ENCODE results near the gene FAM24B.
"Not testable (repeated sequence)": the region's sequence is repeated elsewhere in the genome, so short reads cannot be mapped to it uniquely, and the experiment has no call there.

FAM24B gene

DNA sequence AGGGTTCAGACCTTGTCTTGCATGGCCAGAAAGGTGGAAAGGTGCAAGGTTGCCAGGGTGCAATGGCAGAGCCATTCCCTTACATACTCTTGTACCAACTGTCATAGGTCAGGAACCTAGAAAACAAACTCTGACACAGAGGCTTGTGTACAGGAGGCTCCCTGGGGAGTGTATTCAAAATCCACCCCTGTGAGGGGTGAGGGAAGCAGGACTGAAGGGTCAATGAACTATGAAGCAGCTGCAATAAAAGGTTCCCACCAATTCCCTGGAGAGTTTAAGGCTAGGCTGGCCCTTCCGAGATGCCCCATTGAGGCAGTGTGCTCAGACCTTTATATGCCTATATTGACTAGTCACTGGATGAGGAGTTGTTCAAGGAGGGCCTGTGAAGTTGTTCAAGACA, 19.9 kb downstream of the FAM24B start:
- no peak overlapping the region for H3K4me3 ChIP-seq (ENCODE audit: control insufficient read depth in 1 of 7, extremely low read depth in 1 of 7, insufficient read depth in 4 of 7, low read depth in 2 of 7, low read length in 6 of 7)
- CTCF ChIA-PET = interaction anchor here (1.3 to 1.5 kb wide), 2 partner anchors 9 to 11 kb away, joined by 4 read pairs; no protein-coding TSS in a partner anchor
- DNase-seq = no peak
- POLR2A ChIA-PET = no interaction called here
- no peaks in the 10 kb centered on the region for H3K9me3 ChIP-seq (ENCODE audit: control extremely low read depth in 1 of 5, control insufficient read depth in 4 of 5, insufficient read depth in 2 of 5, low read depth in 1 of 5, low read length in 4 of 5)
- 100% methylated on average over 1 of the region's 1 CpG for WGBS (ENCODE audit: insufficient coverage)
- no peaks in the 10 kb centered on the region for H3K27me3 ChIP-seq (replicated peaks in 2 of 5; ENCODE audit: control insufficient read depth in 4 of 5, insufficient read depth in 5 of 5, low read length in 4 of 5)
- H3K27ac ChIP-seq (ENCODE audit: insufficient read depth in 1 of 2, low read depth in 1 of 2, low read length in 2 of 2, poor library complexity in 1 of 2, severe bottlenecking in 2 of 2) = no peak overlapping the region
- no peaks in the 10 kb centered on the region for H3K4me1 ChIP-seq (ENCODE audit: control extremely low read depth in 1 of 4, control insufficient read depth in 4 of 4, insufficient read depth in 4 of 4, low read length in 3 of 4)
- H3K36me3 ChIP-seq (ENCODE audit: control insufficient read depth in 4 of 4, insufficient read depth in 4 of 4, low read length in 3 of 4) = peaks cover 4 to 17% (median 4%) of the 10 kb centered on the region in 4 experiments

DNA sequence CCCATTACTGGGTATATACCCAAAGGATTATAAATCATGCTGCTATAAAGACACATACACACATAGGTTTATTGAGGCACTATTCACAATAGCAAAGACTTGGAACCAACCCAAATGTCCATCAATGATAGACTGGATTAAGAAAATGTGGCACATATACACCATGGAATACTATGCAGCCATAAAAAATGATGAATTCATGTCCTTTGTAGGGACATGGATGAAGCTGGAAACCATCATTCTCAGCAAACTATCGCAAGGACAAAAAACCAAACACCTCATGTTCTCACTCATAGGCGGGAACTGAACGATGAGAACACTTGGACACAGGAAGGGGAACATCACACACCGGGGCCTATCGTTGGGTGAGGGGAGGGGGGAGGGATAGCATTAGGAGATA, 21.3 kb downstream of the FAM24B start:
- H3K27ac ChIP-seq (ENCODE audit: insufficient read depth in 1 of 2, low read depth in 1 of 2, low read length in 2 of 2, poor library complexity in 1 of 2, severe bottlenecking in 2 of 2); POLR2A ChIA-PET; H3K4me1 ChIP-seq (ENCODE audit: control extremely low read depth in 1 of 4, control insufficient read depth in 4 of 4, insufficient read depth in 4 of 4, low read length in 3 of 4); CTCF ChIA-PET; H3K9me3 ChIP-seq (ENCODE audit: control extremely low read depth in 1 of 5, control insufficient read depth in 4 of 5, insufficient read depth in 2 of 5, low read depth in 1 of 5, low read length in 4 of 5); DNase-seq; H3K27me3 ChIP-seq (replicated peaks in 2 of 5; ENCODE audit: control insufficient read depth in 4 of 5, insufficient read depth in 5 of 5, low read length in 4 of 5); H3K4me3 ChIP-seq (ENCODE audit: control insufficient read depth in 1 of 7, extremely low read depth in 1 of 7, insufficient read depth in 4 of 7, low read depth in 2 of 7, low read length in 6 of 7): not testable (repeated sequence)
- peaks cover 4 to 24% (median 11%) of the 10 kb centered on the region in 4 experiments for H3K36me3 ChIP-seq (ENCODE audit: control insufficient read depth in 4 of 4, insufficient read depth in 4 of 4, low read length in 3 of 4)
- no CpG with 5 or more reads among the region's 5 CpGs for WGBS (ENCODE audit: insufficient coverage)

DNA sequence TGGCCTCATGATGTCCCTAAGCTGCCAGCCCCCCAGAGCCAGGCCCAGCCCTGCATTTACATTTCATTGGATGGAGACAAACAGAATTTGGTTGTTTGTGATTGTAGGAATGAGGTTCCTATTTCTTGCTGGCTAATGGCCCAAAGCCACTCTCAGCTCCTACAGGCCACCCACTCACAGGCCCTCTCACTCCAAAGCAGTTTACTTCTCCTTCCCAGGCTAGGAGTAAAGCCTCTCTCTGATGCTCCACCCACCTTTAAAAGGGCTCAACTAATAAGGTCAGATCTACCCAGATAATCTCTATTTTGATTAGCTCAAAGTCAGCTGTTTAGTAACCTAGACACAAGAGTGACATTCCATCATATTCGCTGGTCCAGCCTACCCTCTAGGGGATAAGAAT, 22.5 kb downstream of the FAM24B start:
- DNase-seq = peak in 1 of 3 donors; percentile 7
- no peak overlapping the region for H3K27ac ChIP-seq (ENCODE audit: insufficient read depth in 1 of 2, low read depth in 1 of 2, low read length in 2 of 2, poor library complexity in 1 of 2, severe bottlenecking in 2 of 2)
- H3K36me3 ChIP-seq (ENCODE audit: control insufficient read depth in 4 of 4, insufficient read depth in 4 of 4, low read length in 3 of 4) = peaks cover 4 to 36% (median 15%) of the 10 kb centered on the region in 4 experiments
- WGBS (ENCODE audit: insufficient coverage) = 100% methylated on average over 1 of the region's 1 CpG
- H3K27me3 ChIP-seq (replicated peaks in 2 of 5; ENCODE audit: control insufficient read depth in 4 of 5, insufficient read depth in 5 of 5, low read length in 4 of 5) = no peaks in the 10 kb centered on the region
- H3K9me3 ChIP-seq (ENCODE audit: control extremely low read depth in 1 of 5, control insufficient read depth in 4 of 5, insufficient read depth in 2 of 5, low read depth in 1 of 5, low read length in 4 of 5) = peaks cover 0 to 4% (median 0%) of the 10 kb centered on the region in 5 experiments
- H3K4me3 ChIP-seq (ENCODE audit: control insufficient read depth in 1 of 7, extremely low read depth in 1 of 7, insufficient read depth in 4 of 7, low read depth in 2 of 7, low read length in 6 of 7) = no peak overlapping the region
- POLR2A ChIA-PET = no interaction called here
- no peaks in the 10 kb centered on the region for H3K4me1 ChIP-seq (ENCODE audit: control extremely low read depth in 1 of 4, control insufficient read depth in 4 of 4, insufficient read depth in 4 of 4, low read length in 3 of 4)
- CTCF ChIA-PET = no interaction called here

DNA sequence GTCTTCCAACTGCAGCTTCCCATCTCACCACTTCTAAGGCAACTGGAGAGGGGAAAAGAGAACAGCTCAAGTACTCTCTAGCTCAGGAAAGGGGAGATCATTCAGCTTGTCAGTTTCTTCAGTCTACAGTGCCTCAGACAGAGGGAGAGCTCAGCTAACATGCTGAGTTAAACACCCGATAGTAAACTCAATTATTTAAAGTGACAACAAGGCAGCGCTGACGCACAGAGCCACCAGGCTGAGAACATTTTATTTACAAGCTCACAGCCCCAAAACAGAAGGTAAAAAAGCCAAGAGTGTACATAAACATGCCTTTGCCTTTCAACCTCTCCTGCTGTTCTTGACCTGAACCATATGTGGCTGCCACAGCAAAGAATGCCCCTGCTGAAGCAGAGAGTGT, 23.6 kb downstream of the FAM24B start:
- Histone ChIP-seq H3K36me3 (ENCODE audit: control insufficient read depth in 4 of 4, insufficient read depth in 4 of 4, low read length in 3 of 4) (peaks cover 4 to 36% (median 15%) of the 10 kb centered on the region in 4 experiments), H3K4me3 (ENCODE audit: control insufficient read depth in 1 of 7, extremely low read depth in 1 of 7, insufficient read depth in 4 of 7, low read depth in 2 of 7, low read length in 6 of 7) (no peak overlapping the region), H3K4me1 (ENCODE audit: control extremely low read depth in 1 of 4, control insufficient read depth in 4 of 4, insufficient read depth in 4 of 4, low read length in 3 of 4) (no peaks in the 10 kb centered on the region), H3K9me3 (ENCODE audit: control extremely low read depth in 1 of 5, control insufficient read depth in 4 of 5, insufficient read depth in 2 of 5, low read depth in 1 of 5, low read length in 4 of 5) (peaks cover 0 to 4% (median 0%) of the 10 kb centered on the region in 5 experiments), H3K27ac (ENCODE audit: insufficient read depth in 1 of 2, low read depth in 1 of 2, low read length in 2 of 2, poor library complexity in 1 of 2, severe bottlenecking in 2 of 2) (no peak overlapping the region), H3K27me3 (replicated peaks in 2 of 5; ENCODE audit: control insufficient read depth in 4 of 5, insufficient read depth in 5 of 5, low read length in 4 of 5) (no peaks in the 10 kb centered on the region)
- 97% methylated on average over 3 of the region's 3 CpGs for WGBS (ENCODE audit: insufficient coverage)
- CTCF ChIA-PET = interaction anchor here (1.0 to 1.4 kb wide), 2 partner anchors 9 kb away, joined by 3 read pairs; no protein-coding TSS in a partner anchor
- POLR2A ChIA-PET = no interaction called here
- DNase-seq = no peak

GRCh38 chr10:122854648-122855047, 24.7 kb downstream of the FAM24B start:
- 100% methylated on average over 4 of the region's 5 CpGs for WGBS (ENCODE audit: insufficient coverage)
- H3K4me3 ChIP-seq (ENCODE audit: control insufficient read depth in 1 of 7, extremely low read depth in 1 of 7, insufficient read depth in 4 of 7, low read depth in 2 of 7, low read length in 6 of 7) = no peak overlapping the region
- CTCF ChIA-PET = interaction anchor here (1.4 kb wide), 1 partner anchor 10 kb away, joined by 3 read pairs; no protein-coding TSS in a partner anchor

GRCh38 chr10:122853665-122854313, 25.6 kb downstream of the FAM24B start:
- POLR2A ChIA-PET = no interaction called here
- H3K4me1 ChIP-seq (ENCODE audit: control extremely low read depth in 1 of 4, control insufficient read depth in 4 of 4, insufficient read depth in 4 of 4, low read length in 3 of 4) = peaks cover 0 to 10% (median 4%) of the 10 kb centered on the region in 4 experiments

More at GRCh38 chr10:122854648-122855047, 24.7 kb downstream of the FAM24B start:
- Histone ChIP-seq H3K4me1 (ENCODE audit: control extremely low read depth in 1 of 4, control insufficient read depth in 4 of 4, insufficient read depth in 4 of 4, low read length in 3 of 4) (peaks cover 0 to 3% (median 0%) of the 10 kb centered on the region in 4 experiments), H3K27ac (ENCODE audit: insufficient read depth in 1 of 2, low read depth in 1 of 2, low read length in 2 of 2, poor library complexity in 1 of 2, severe bottlenecking in 2 of 2) (no peak overlapping the region), H3K9me3 (ENCODE audit: control extremely low read depth in 1 of 5, control insufficient read depth in 4 of 5, insufficient read depth in 2 of 5, low read depth in 1 of 5, low read length in 4 of 5) (peaks cover 0 to 4% (median 0%) of the 10 kb centered on the region in 5 experiments), H3K27me3 (replicated peaks in 2 of 5; ENCODE audit: control insufficient read depth in 4 of 5, insufficient read depth in 5 of 5, low read length in 4 of 5) (no peaks in the 10 kb centered on the region), H3K36me3 (ENCODE audit: control insufficient read depth in 4 of 4, insufficient read depth in 4 of 4, low read length in 3 of 4) (peaks cover 6 to 36% (median 16%) of the 10 kb centered on the region in 4 experiments)
- no peak for DNase-seq
- POLR2A ChIA-PET = no interaction called here

GRCh38 chr10:122852261-122852660, 27.1 kb downstream of the FAM24B start:
- WGBS (ENCODE audit: insufficient coverage) = 100% methylated on average over 2 of the region's 2 CpGs
- peaks cover 0 to 4% (median 0%) of the 10 kb centered on the region in 5 experiments for H3K9me3 ChIP-seq (ENCODE audit: control extremely low read depth in 1 of 5, control insufficient read depth in 4 of 5, insufficient read depth in 2 of 5, low read depth in 1 of 5, low read length in 4 of 5)
- ChIA-PET CTCF (interaction anchor here (1.2 kb wide), 1 partner anchor 11 kb away, joined by 3 read pairs; no protein-coding TSS in a partner anchor), POLR2A (no interaction called here)
- DNase-seq = no peak
- H3K4me1 ChIP-seq (ENCODE audit: control extremely low read depth in 1 of 4, control insufficient read depth in 4 of 4, insufficient read depth in 4 of 4, low read length in 3 of 4) = peaks cover 0 to 26% (median 19%) of the 10 kb centered on the region in 4 experiments
- H3K27me3 ChIP-seq (replicated peaks in 2 of 5; ENCODE audit: control insufficient read depth in 4 of 5, insufficient read depth in 5 of 5, low read length in 4 of 5) = no peaks in the 10 kb centered on the region
- no peak overlapping the region for H3K4me3 ChIP-seq (ENCODE audit: control insufficient read depth in 1 of 7, extremely low read depth in 1 of 7, insufficient read depth in 4 of 7, low read depth in 2 of 7, low read length in 6 of 7)
- peaks cover 3 to 33% (median 16%) of the 10 kb centered on the region in 4 experiments for H3K36me3 ChIP-seq (ENCODE audit: control insufficient read depth in 4 of 4, insufficient read depth in 4 of 4, low read length in 3 of 4)
- H3K27ac ChIP-seq (ENCODE audit: insufficient read depth in 1 of 2, low read depth in 1 of 2, low read length in 2 of 2, poor library complexity in 1 of 2, severe bottlenecking in 2 of 2) = no peak overlapping the region

More at GRCh38 chr10:122853665-122854313, 25.6 kb downstream of the FAM24B start:
- Histone ChIP-seq H3K27ac (ENCODE audit: insufficient read depth in 1 of 2, low read depth in 1 of 2, low read length in 2 of 2, poor library complexity in 1 of 2, severe bottlenecking in 2 of 2) (no peak overlapping the region), H3K4me3 (ENCODE audit: control insufficient read depth in 1 of 7, extremely low read depth in 1 of 7, insufficient read depth in 4 of 7, low read depth in 2 of 7, low read length in 6 of 7) (no peak overlapping the region), H3K36me3 (ENCODE audit: control insufficient read depth in 4 of 4, insufficient read depth in 4 of 4, low read length in 3 of 4) (peaks cover 5 to 36% (median 16%) of the 10 kb centered on the region in 4 experiments), H3K9me3 (ENCODE audit: control extremely low read depth in 1 of 5, control insufficient read depth in 4 of 5, insufficient read depth in 2 of 5, low read depth in 1 of 5, low read length in 4 of 5) (peaks cover 0 to 4% (median 0%) of the 10 kb centered on the region in 5 experiments), H3K27me3 (replicated peaks in 2 of 5; ENCODE audit: control insufficient read depth in 4 of 5, insufficient read depth in 5 of 5, low read length in 4 of 5) (no peaks in the 10 kb centered on the region)
- CTCF ChIA-PET = no interaction called here
- DNase-seq = peak in 2 of 3 donors; percentile 5 to 18
- WGBS (ENCODE audit: insufficient coverage) = no CpG with 5 or more reads among the region's 1 CpG

All from common myeloid progenitor, CD34-positive (primary cell).